HUES64 (cell line): ENCODE results near the gene KIAA1549.
A peak's percentile ranks its signal among the peaks of the same experiment; 100 is the strongest.

Experiments
- H3K27ac ChIP-seq: 2 replicates; pipeline ENCODE4 v1.7.0; 2013; ENCODE audit warnings: low read depth, low read length, inconsistent platforms
- H3K27me3 ChIP-seq: 2 replicates; pipeline ENCODE4 v1.6.1; 2013; ENCODE audit warnings: mild to moderate bottlenecking, low read length; ENCODE audit not compliant: insufficient read depth
- H3K36me3 ChIP-seq: 2 replicates; pipeline ENCODE4 v1.6.1; 2013; ENCODE audit warnings: mild to moderate bottlenecking, low read length; ENCODE audit not compliant: insufficient read depth
- H3K4me1 ChIP-seq: 2 replicates; pipeline ENCODE4 v1.6.1; 2013; ENCODE audit warnings: mild to moderate bottlenecking, low read length, moderate library complexity; ENCODE audit not compliant: insufficient read depth
- H3K4me3 ChIP-seq: 2 replicates; pipeline ENCODE4 v1.5.1; 2013; ENCODE audit warnings: mild to moderate bottlenecking, low read length, moderate library complexity
- H3K9ac ChIP-seq: 2 replicates; pipeline ENCODE4 v1.6.1; 2013; ENCODE audit warnings: mild to moderate bottlenecking, low read depth, low read length
- H3K9me3 ChIP-seq: 2 replicates; pipeline ENCODE4 v1.6.1; 2013; ENCODE audit warnings: low read depth, low read length; ENCODE audit not compliant: insufficient read depth
- WGBS: fragments of 150-250, 120-280 bp; methylation state at CpG from one replicate; pipeline ENCODE4 v1.1.7; 2013; ENCODE audit warnings: missing lambda C conversion rate; 5-methylcytosine and 5-hydroxymethylcytosine counted together

Gene KIAA1549

GRCh38 chr7:138848056-138848980 lies 132.9 kb downstream of the KIAA1549 start:
- 85% methylated on average over 3 of the region's 3 CpGs for whole genome bisulfite sequencing
- peaks cover 39% of the 10 kb centered on the region for H3K36me3 ChIP-seq
- peaks cover 7% of the 10 kb centered on the region for H3K4me1 ChIP-seq
- 0 out of 2 replicates have a peak overlapping the region, but pooled peaks have one; percentile 23 for H3K9ac ChIP-seq
- no peaks in the 10 kb centered on the region; the same call in 1 of the 2 replicates for H3K9me3 ChIP-seq
- no peaks in the 10 kb centered on the region for H3K27me3 ChIP-seq
- H3K4me3 ChIP-seq = no peak overlapping the region
- H3K27ac ChIP-seq = no peak overlapping the region

GRCh38 chr7:138845711-138846110 lies 135.5 kb downstream of the KIAA1549 start:
- Histone ChIP-seq H3K27ac (no peak overlapping the region), H3K9ac (no peak overlapping the region), H3K9me3 (no peaks in the 10 kb centered on the region; the same call in 1 of the 2 replicates), H3K4me1 (peaks cover 9% of the 10 kb centered on the region; the same call in 1 of the 2 replicates), H3K4me3 (no peak overlapping the region), H3K36me3 (peaks cover 25% of the 10 kb centered on the region), H3K27me3 (no peaks in the 10 kb centered on the region)
- 93% methylated on average over 2 of the region's 2 CpGs for WGBS

- no peaks in the 10 kb centered on the region for H3K9me3 ChIP-seq
- no peak overlapping the region for H3K27ac ChIP-seq
- no peaks in the 10 kb centered on the region for H3K27me3 ChIP-seq
- no peak overlapping the region for H3K9ac ChIP-seq
- WGBS = 91% methylated on average over 19 of the region's 20 CpGs
- H3K4me3 ChIP-seq = no peak overlapping the region
- peaks cover 9% of the 10 kb centered on the region; the same call in 1 of the 2 replicates for H3K4me1 ChIP-seq
- H3K36me3 ChIP-seq = peaks cover 15% of the 10 kb centered on the region
Observed at GRCh38 chr7:138843632-138844580, 137.3 kb downstream of the KIAA1549 start.

GRCh38 chr7:138842111-138842510 lies 139.1 kb downstream of the KIAA1549 start:
- Histone ChIP-seq H3K27ac (peak overlapping the region; percentile 6; the same call in 1 of the 2 replicates), H3K36me3 (peaks cover 19% of the 10 kb centered on the region), H3K4me3 (no peak overlapping the region), H3K4me1 (peaks cover 3% of the 10 kb centered on the region; the same call in 1 of the 2 replicates), H3K9me3 (no peaks in the 10 kb centered on the region), H3K9ac (peak overlapping the region; percentile 6; the same call in 1 of the 2 replicates), H3K27me3 (no peaks in the 10 kb centered on the region)
- 78% methylated on average over 12 of the region's 12 CpGs for WGBS

GRCh38 chr7:138838166-138838565 lies 143.0 kb downstream of the KIAA1549 start:
- no peak overlapping the region for H3K4me3 ChIP-seq
- no peaks in the 10 kb centered on the region for H3K27me3 ChIP-seq
- no peak overlapping the region for H3K9ac ChIP-seq
- H3K27ac ChIP-seq = no peak overlapping the region
- H3K4me1 ChIP-seq = peaks cover 3% of the 10 kb centered on the region; the same call in 1 of the 2 replicates
- WGBS = 93% methylated on average over 9 of the region's 9 CpGs
- H3K36me3 ChIP-seq = peaks cover 26% of the 10 kb centered on the region
- no peaks in the 10 kb centered on the region for H3K9me3 ChIP-seq

- no peaks in the 10 kb centered on the region for H3K27me3 ChIP-seq
- no peak overlapping the region for H3K9ac ChIP-seq
- H3K4me1 ChIP-seq = peaks cover 3% of the 10 kb centered on the region; the same call in 1 of the 2 replicates
- H3K27ac ChIP-seq = no peak overlapping the region
- H3K9me3 ChIP-seq = no peaks in the 10 kb centered on the region
- WGBS = 95% methylated on average over 13 of the region's 13 CpGs
- no peak overlapping the region for H3K4me3 ChIP-seq
- peaks cover 26% of the 10 kb centered on the region for H3K36me3 ChIP-seq
Observed at GRCh38 chr7:138837627-138838026, 143.6 kb downstream of the KIAA1549 start.

GRCh38 chr7:138835087-138835486 lies 146.1 kb downstream of the KIAA1549 start:
- Histone ChIP-seq H3K27me3 (no peaks in the 10 kb centered on the region), H3K36me3 (peaks cover 23% of the 10 kb centered on the region)

GRCh38 chr7:138834583-138834982 lies 146.6 kb downstream of the KIAA1549 start:
- 97% methylated on average over 9 of the region's 9 CpGs for WGBS
- no peaks in the 10 kb centered on the region for H3K4me1 ChIP-seq
- no peak overlapping the region for H3K9ac ChIP-seq
- no peak overlapping the region for H3K4me3 ChIP-seq
- H3K36me3 ChIP-seq = peaks cover 23% of the 10 kb centered on the region
- no peaks in the 10 kb centered on the region for H3K27me3 ChIP-seq
- H3K27ac ChIP-seq = no peak overlapping the region
- no peaks in the 10 kb centered on the region for H3K9me3 ChIP-seq

More at GRCh38 chr7:138835087-138835486, 146.1 kb downstream of the KIAA1549 start:
- Histone ChIP-seq H3K9ac (no peak overlapping the region), H3K4me3 (no peak overlapping the region), H3K9me3 (no peaks in the 10 kb centered on the region), H3K27ac (no peak overlapping the region), H3K4me1 (no peaks in the 10 kb centered on the region)
- WGBS = 93% methylated on average over 11 of the region's 11 CpGs

GRCh38 chr7:138833596-138833995 lies 147.6 kb downstream of the KIAA1549 start:
- Histone ChIP-seq H3K36me3 (peaks cover 23% of the 10 kb centered on the region), H3K4me3 (no peak overlapping the region), H3K9ac (no peak overlapping the region), H3K4me1 (no peaks in the 10 kb centered on the region), H3K27ac (no peak overlapping the region), H3K27me3 (no peaks in the 10 kb centered on the region), H3K9me3 (no peaks in the 10 kb centered on the region)
- WGBS = 88% methylated on average over 5 of the region's 5 CpGs

- Histone ChIP-seq H3K27ac (no peak overlapping the region), H3K4me1 (no peaks in the 10 kb centered on the region), H3K27me3 (no peaks in the 10 kb centered on the region), H3K9me3 (no peaks in the 10 kb centered on the region), H3K36me3 (peaks cover 22% of the 10 kb centered on the region), H3K9ac (no peak overlapping the region), H3K4me3 (no peak overlapping the region)
- WGBS = 93% methylated on average over 8 of the region's 10 CpGs
Observed at GRCh38 chr7:138832966-138833365, 148.2 kb downstream of the KIAA1549 start.
